Tibial nerve (tissue), 4 donors: Measurements from ENCODE around the gene ZNF496. TPM values are rescaled to one million over a fixed set of nuclear protein-coding genes. Genes with fewer than 3 reads are reported as not detected.

Source experiments
- DNase-seq, 2 donors: peaks; one replicate each; pipeline ENCODE4 v3.0.0-alpha.2; 2019; ENCODE audit warnings: low spot score in 2 of 2
- H3K27ac ChIP-seq, 4 donors: fragments of 200-600 bp; sonication (generic) in 3 of 4; one replicate each; pipeline ENCODE4 v1.5.1; 2017 to 2019; ENCODE audit warnings: mild to moderate bottlenecking in 1 of 4
- H3K27me3 ChIP-seq, 2 donors: fragments of 200-600 bp; sonication (generic) in 1 of 2; one replicate each; pipeline versions ENCODE4 v1.5.1 to v1.6.0; 2017 to 2019
- H3K36me3 ChIP-seq, 3 donors: fragments of 200-600 bp; sonication (generic); one replicate each; pipeline ENCODE4 v1.5.1; 2018 to 2019
- H3K4me1 ChIP-seq, 4 donors: fragments of 200-600 bp; sonication (generic) in 3 of 4; one replicate each; pipeline ENCODE4 v1.5.1; 2017 to 2019
- H3K4me3 ChIP-seq, 4 donors: fragments of 200-600 bp; sonication (generic) in 3 of 4; one replicate each; pipeline ENCODE4 v1.5.1; 2017 to 2019; ENCODE audit warnings: mild to moderate bottlenecking in 1 of 4, moderate library complexity in 1 of 4
- H3K9me3 ChIP-seq, 4 donors: fragments of 200-600 bp; sonication (generic) in 3 of 4; one replicate each; pipeline ENCODE4 v1.5.1; 2017 to 2019
- EP300 ChIP-seq, 2 donors: sonication (generic); formaldehyde crosslinking; IDR thresholded peaks; one replicate each; pipeline ENCODE4 v1.6.1; 2017; ENCODE audit warnings: antibody characterized with exemption in 2 of 2, mild to moderate bottlenecking in 1 of 2
- POLR2A ChIP-seq, 2 donors: fragments of 450-650 bp; IDR thresholded peaks; one replicate each; pipeline ENCODE4 v1.6.1; 2017; ENCODE audit warnings: antibody characterized with exemption in 2 of 2, mild to moderate bottlenecking in 2 of 2, moderate library complexity in 2 of 2
- WGBS, 2 donors: methylation state at CpG; one replicate each; pipeline ENCODE4 v1.1.5; 2018; 5-methylcytosine and 5-hydroxymethylcytosine counted together
- total RNA-seq, 4 donors: library from RNA; depleted of rRNA; stranded (reverse); fragments of >200 nt; gene quantifications; one replicate each; pipeline ENCODE4 v1.1.0, GENCODE V29; 2016
- TF ChIP-seq, protein P1 (sequence below), 5 experiments: fragments of 200-600 bp in 3 of 5; fragments of 450-650 bp in 2 of 5; sonication (generic) in 3 of 5; IDR thresholded peaks; one replicate each; pipeline ENCODE4 v1.5.1; 2016 to 2019; ENCODE audit warnings: antibody characterized with exemption in 5 of 5, mild to moderate bottlenecking in 3 of 5, moderate library complexity in 2 of 5

Gene ZNF496
- total RNA-seq, 4 donors from 2014 or later: 37.5 to 60.6 (median 51.6) TPM

- WGBS, 2 donors: 20 to 45% methylated on average over 26 of the region's 26 CpGs
Measured at GRCh38 chr1:247373721-247374141, 42.1 kb upstream of the ZNF496 start.

DNA sequence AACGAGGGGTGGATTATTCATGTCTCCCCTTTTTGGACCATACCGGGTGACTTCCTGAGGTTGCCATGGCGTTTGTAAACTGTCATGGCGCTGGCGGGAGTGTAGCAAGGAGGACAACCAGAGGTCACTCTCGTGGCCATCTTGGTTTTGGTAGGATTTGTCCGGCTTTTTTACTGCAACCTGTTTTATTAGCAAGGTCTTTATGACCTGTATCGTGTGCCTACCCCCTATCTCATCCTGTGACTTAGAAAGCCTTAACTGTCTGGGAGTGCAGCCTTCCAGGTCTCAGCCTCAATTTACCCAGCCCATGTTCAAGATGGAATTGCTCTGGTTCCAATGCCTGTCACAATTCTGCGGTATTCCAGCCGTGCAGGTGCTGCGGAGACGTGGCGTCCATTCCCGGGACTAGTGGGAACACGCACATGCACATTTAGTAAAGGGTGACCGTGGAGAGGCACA, 40.2 kb upstream of the ZNF496 start:
- Histone ChIP-seq H3K36me3 (no peaks in the 10 kb centered on the region), H3K9me3 (no peaks in the 10 kb centered on the region), H3K27ac (no peak overlapping the region), H3K4me3 (no peak overlapping the region), H3K27me3 (no peaks in the 10 kb centered on the region), H3K4me1 (peaks cover 0 to 20% (median 5%) of the 10 kb centered on the region in 4 donors)
- no peak for DNase-seq
- WGBS, 2 donors: 90 to 93% methylated on average over 14 to 16 of the region's 16 CpGs
- TF ChIP-seq, protein P1, sequence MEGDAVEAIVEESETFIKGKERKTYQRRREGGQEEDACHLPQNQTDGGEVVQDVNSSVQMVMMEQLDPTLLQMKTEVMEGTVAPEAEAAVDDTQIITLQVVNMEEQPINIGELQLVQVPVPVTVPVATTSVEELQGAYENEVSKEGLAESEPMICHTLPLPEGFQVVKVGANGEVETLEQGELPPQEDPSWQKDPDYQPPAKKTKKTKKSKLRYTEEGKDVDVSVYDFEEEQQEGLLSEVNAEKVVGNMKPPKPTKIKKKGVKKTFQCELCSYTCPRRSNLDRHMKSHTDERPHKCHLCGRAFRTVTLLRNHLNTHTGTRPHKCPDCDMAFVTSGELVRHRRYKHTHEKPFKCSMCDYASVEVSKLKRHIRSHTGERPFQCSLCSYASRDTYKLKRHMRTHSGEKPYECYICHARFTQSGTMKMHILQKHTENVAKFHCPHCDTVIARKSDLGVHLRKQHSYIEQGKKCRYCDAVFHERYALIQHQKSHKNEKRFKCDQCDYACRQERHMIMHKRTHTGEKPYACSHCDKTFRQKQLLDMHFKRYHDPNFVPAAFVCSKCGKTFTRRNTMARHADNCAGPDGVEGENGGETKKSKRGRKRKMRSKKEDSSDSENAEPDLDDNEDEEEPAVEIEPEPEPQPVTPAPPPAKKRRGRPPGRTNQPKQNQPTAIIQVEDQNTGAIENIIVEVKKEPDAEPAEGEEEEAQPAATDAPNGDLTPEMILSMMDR (IDR thresholded peaks at IDR 0.05): no peak
- TF ChIP-seq EP300 (IDR thresholded peaks at IDR 0.05): no peak
- no peak for TF ChIP-seq POLR2A (IDR thresholded peaks at IDR 0.05)

More at GRCh38 chr1:247373721-247374141, 42.1 kb upstream of the ZNF496 start:
- Histone ChIP-seq H3K36me3 (no peaks in the 10 kb centered on the region), H3K9me3 (no peaks in the 10 kb centered on the region), H3K27ac (peak overlapping the region in 1 of 4 donors; percentile 29), H3K4me1 (peaks cover 0 to 13% (median 5%) of the 10 kb centered on the region in 4 donors), H3K4me3 (peak overlapping the region in 2 of 4 donors; percentile 17 to 56), H3K27me3 (no peaks in the 10 kb centered on the region)
- TF ChIP-seq EP300 (IDR thresholded peaks at IDR 0.05): no peak
- TF ChIP-seq, protein P1 (IDR thresholded peaks at IDR 0.05): peak; percentile 42 to 55 (median 44)
- peak in 1 of 2 donors; percentile 70 for DNase-seq

- no peaks in the 10 kb centered on the region for H3K27me3 ChIP-seq
- peaks cover 0 to 20% (median 5%) of the 10 kb centered on the region in 4 donors for H3K4me1 ChIP-seq
- no peak overlapping the region for H3K4me3 ChIP-seq
- H3K36me3 ChIP-seq: no peaks in the 10 kb centered on the region
- WGBS, 2 donors: 55 to 63% methylated on average over 16 of the region's 16 CpGs
- no peaks in the 10 kb centered on the region for H3K9me3 ChIP-seq
- no peak overlapping the region for H3K27ac ChIP-seq
- no peak for DNase-seq
- TF ChIP-seq, protein P1 (IDR thresholded peaks at IDR 0.05): no peak
Measured at GRCh38 chr1:247370786-247371732, 39.4 kb upstream of the ZNF496 start.

DNA sequence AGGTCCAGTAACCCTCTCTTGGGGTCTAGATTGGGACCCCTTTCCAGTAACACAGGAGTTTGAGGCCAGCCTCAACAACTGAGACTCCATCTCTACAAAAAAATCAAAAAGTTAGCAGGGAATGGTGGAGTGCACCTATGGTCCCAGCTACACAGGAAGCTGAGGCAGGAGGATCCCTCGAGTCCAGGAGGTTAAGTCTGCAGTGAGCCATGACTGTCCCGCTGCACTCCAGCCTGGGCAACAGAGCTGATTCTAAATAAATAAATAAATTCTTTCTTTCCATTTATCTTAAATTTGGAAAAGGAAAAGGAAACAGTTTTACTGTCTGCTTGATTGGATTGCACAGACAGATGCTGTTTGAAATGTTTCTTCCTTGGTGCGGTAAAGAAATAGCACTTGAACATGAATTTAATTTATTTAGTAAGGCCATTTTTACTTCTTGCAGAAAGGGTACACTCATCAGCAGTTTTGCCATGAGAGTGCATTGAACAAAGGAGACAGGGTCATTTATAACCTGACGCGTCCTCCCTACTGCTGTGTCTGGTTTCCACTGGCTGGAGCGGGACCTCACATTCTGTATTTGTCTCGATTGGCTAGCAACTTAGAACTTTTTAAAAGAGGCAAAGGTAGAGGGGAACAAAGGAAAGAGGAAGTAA, 37.0 kb upstream of the ZNF496 start:
- H3K9me3 ChIP-seq: no peaks in the 10 kb centered on the region
- peaks cover 0 to 16% (median 5%) of the 10 kb centered on the region in 4 donors for H3K4me1 ChIP-seq
- no peak for DNase-seq
- H3K27ac ChIP-seq: no peak overlapping the region
- TF ChIP-seq, protein P1 (IDR thresholded peaks at IDR 0.05): no peak
- TF ChIP-seq POLR2A (IDR thresholded peaks at IDR 0.05) (no peak), EP300 (IDR thresholded peaks at IDR 0.05) (no peak)
- H3K27me3 ChIP-seq: no peaks in the 10 kb centered on the region
- H3K4me3 ChIP-seq: no peak overlapping the region
- H3K36me3 ChIP-seq: no peaks in the 10 kb centered on the region
- 62 to 73% methylated on average over 7 of the region's 7 CpGs for WGBS, 2 donors
